OCI-LY3 (cell line): ENCODE results near the gene TRIM4.

ENCODE experiments used
- H2AFZ ChIP-seq: fragments of 200-600, 300-600 bp; shearing (Covaris generic); 2 replicates; pipeline ENCODE4 v1.6.0; 2014; ENCODE audit warnings: antibody characterized with exemption, low read depth, low read length
- H3K27ac ChIP-seq: fragments of 200-600, 300-600 bp; sonication (generic); 2 replicates; pipeline ENCODE4 v1.5.1; 2014; ENCODE audit warnings: mild to moderate bottlenecking, low read length, moderate library complexity, mixed read lengths
- H3K27me3 ChIP-seq: fragments of 200-600, 300-600 bp; sonication (generic); 2 replicates; pipeline ENCODE4 v1.6.1; 2014; ENCODE audit warnings: low read depth, low read length, mixed read lengths
- H3K36me3 ChIP-seq: fragments of 200-600, 300-600 bp; sonication (generic); replicated peaks from 2 replicates; pipeline ENCODE3; 2014; ENCODE audit warnings: low read depth, low read length, mixed read lengths
- H3K4me1 ChIP-seq: fragments of 300-600, 200-600 bp; sonication (generic); 2 replicates; pipeline ENCODE4 v1.6.1; 2014; ENCODE audit warnings: low read length, mixed read lengths
- H3K4me2 ChIP-seq: fragments of 200-600, 300-600 bp; sonication (generic); 2 replicates; pipeline ENCODE4 v1.6.1; 2014; ENCODE audit warnings: low read length, mixed read lengths
- H3K4me3 ChIP-seq: fragments of 300-600, 200-600 bp; sonication (generic); 2 replicates; pipeline ENCODE4 v1.5.1; 2014; ENCODE audit warnings: antibody characterized with exemption, mild to moderate bottlenecking, low read length, moderate library complexity
- H3K79me2 ChIP-seq: fragments of 300-600, 200-600 bp; shearing (Covaris generic); 2 replicates; pipeline ENCODE4 v1.6.1; 2014; ENCODE audit warnings: mild to moderate bottlenecking, low read length, mixed read lengths
- H3K9ac ChIP-seq: fragments of 300-600, 200-600 bp; shearing (Covaris generic); 2 replicates; pipeline ENCODE4 v1.6.0; 2014; ENCODE audit warnings: mild to moderate bottlenecking, low read length, moderate library complexity
- H3K9me3 ChIP-seq: fragments of 200-600, 300-600 bp; shearing (Covaris generic); 2 replicates; pipeline ENCODE4 v1.6.1; 2014; ENCODE audit warnings: low read length, mixed read lengths; ENCODE audit not compliant: insufficient read depth
- H4K20me1 ChIP-seq: fragments of 200-600, 300-600 bp; sonication (generic); 2 replicates; pipeline ENCODE4 v1.6.1; 2016; ENCODE audit warnings: low read length, mixed read lengths; ENCODE audit not compliant: insufficient read depth
- CTCF ChIP-seq: fragments of 200-600, 300-600 bp; sonication (generic); IDR thresholded peaks from 2 replicates; pipeline ENCODE4 v1.5.1; 2014; ENCODE audit warnings: antibody characterized with exemption, low read length, low read depth
- EZH2phosphoT487 ChIP-seq: fragments of 200-600 bp; shearing (Covaris generic); IDR thresholded peaks from 2 replicates; pipeline ENCODE4 v1.6.1; 2018; ENCODE audit warnings: antibody characterized with exemption, mixed run types, low read depth

TRIM4 gene

GRCh38 chr7:99898836-99899235, 20.5 kb downstream of the TRIM4 start:
- Histone ChIP-seq H3K9ac (no peak overlapping the region), H3K4me2 (no peak overlapping the region), H3K36me3 (peaks cover 53% of the 10 kb centered on the region), H3K27ac (no peak overlapping the region), H3K9me3 (no peaks in the 10 kb centered on the region), H3K4me1 (peaks cover 12% of the 10 kb centered on the region), H3K4me3 (no peak overlapping the region), H2AFZ (no peak overlapping the region), H3K79me2 (no peaks in the 10 kb centered on the region), H4K20me1 (0 out of 2 replicates have a peak, but pooled peaks cover 4% of the 10 kb centered on the region), H3K27me3 (no peaks in the 10 kb centered on the region)
- TF ChIP-seq EZH2phosphoT487: no peak
- TF ChIP-seq CTCF: no peak

- Histone ChIP-seq H3K4me3 (no peak overlapping the region), H3K36me3 (peaks cover 44% of the 10 kb centered on the region), H3K27me3 (no peaks in the 10 kb centered on the region), H3K4me1 (peaks cover 12% of the 10 kb centered on the region), H3K27ac (no peak overlapping the region), H2AFZ (no peak overlapping the region), H3K4me2 (no peak overlapping the region), H3K9me3 (no peaks in the 10 kb centered on the region), H4K20me1 (0 out of 2 replicates have a peak, but pooled peaks cover 4% of the 10 kb centered on the region), H3K9ac (no peak overlapping the region), H3K79me2 (no peaks in the 10 kb centered on the region)
- TF ChIP-seq CTCF: no peak
- no peak for TF ChIP-seq EZH2phosphoT487
Observed at GRCh38 chr7:99898023-99898357, 21.3 kb downstream of the TRIM4 start.

GRCh38 chr7:99897322-99898022, 21.9 kb downstream of the TRIM4 start:
- no peak overlapping the region for H3K9ac ChIP-seq
- H4K20me1 ChIP-seq: 0 out of 2 replicates have a peak, but pooled peaks cover 4% of the 10 kb centered on the region
- no peak overlapping the region for H3K4me2 ChIP-seq
- H3K4me3 ChIP-seq: no peak overlapping the region
- peaks cover 12% of the 10 kb centered on the region for H3K4me1 ChIP-seq
- no peak overlapping the region for H3K27ac ChIP-seq
- TF ChIP-seq EZH2phosphoT487 (no peak), CTCF (no peak)
- no peaks in the 10 kb centered on the region for H3K27me3 ChIP-seq
- H3K36me3 ChIP-seq: peaks cover 40% of the 10 kb centered on the region
- H2AFZ ChIP-seq: no peak overlapping the region
- H3K79me2 ChIP-seq: no peaks in the 10 kb centered on the region
- H3K9me3 ChIP-seq: no peaks in the 10 kb centered on the region

- Histone ChIP-seq H3K4me1 (peaks cover 12% of the 10 kb centered on the region), H3K4me2 (no peak overlapping the region), H3K27me3 (no peaks in the 10 kb centered on the region), H4K20me1 (0 out of 2 replicates have a peak, but pooled peaks cover 4% of the 10 kb centered on the region), H3K27ac (no peak overlapping the region), H3K36me3 (peaks cover 42% of the 10 kb centered on the region), H3K79me2 (no peaks in the 10 kb centered on the region), H3K9ac (no peak overlapping the region), H3K9me3 (no peaks in the 10 kb centered on the region), H2AFZ (no peak overlapping the region), H3K4me3 (no peak overlapping the region)
- no peak for TF ChIP-seq CTCF
- no peak for TF ChIP-seq EZH2phosphoT487
Observed at GRCh38 chr7:99894738-99895137, 24.6 kb downstream of the TRIM4 start.
